ENCODE measurements around the gene ERBB4.

The ERBB4 gene

GRCh38 chr2:212360068-212360460 lies 178.5 kb downstream of the ERBB4 start:
- no peak for DNase-seq (ENCODE audit: low read depth)

GRCh38 chr2:212359425-212360067 lies 179.1 kb downstream of the ERBB4 start:
- DNase-seq (ENCODE audit: low read depth), result no peak

- no peak for DNase-seq (ENCODE audit: low read depth)
These were observed 181.0 kb downstream of the ERBB4 start for GRCh38 chr2:212357606-212358005.

- DNase-seq (ENCODE audit: low read depth), result no peak
These were observed 184.2 kb downstream of the ERBB4 start for GRCh38 chr2:212354382-212354781.

- no peak for DNase-seq (ENCODE audit: low read depth)
These were observed 190.1 kb downstream of the ERBB4 start for GRCh38 chr2:212348501-212348900.

- no peak for DNase-seq (ENCODE audit: low read depth)
These were observed 191.7 kb downstream of the ERBB4 start for GRCh38 chr2:212346865-212347264.

- DNase-seq (ENCODE audit: low read depth), result no peak
These were observed 192.6 kb downstream of the ERBB4 start for GRCh38 chr2:212345966-212346365.

GRCh38 chr2:212344131-212344530 lies 194.5 kb downstream of the ERBB4 start:
- no peak for DNase-seq (ENCODE audit: low read depth)

- no peak for DNase-seq (ENCODE audit: low read depth)
These were observed 195.4 kb downstream of the ERBB4 start for GRCh38 chr2:212343167-212343566.

- DNase-seq (ENCODE audit: low read depth), result no peak
These were observed 200.9 kb downstream of the ERBB4 start for GRCh38 chr2:212337486-212338343.

- no peak for DNase-seq (ENCODE audit: low read depth)
These were observed 201.6 kb downstream of the ERBB4 start for GRCh38 chr2:212337036-212337435.

GRCh38 chr2:212330263-212330662 lies 208.3 kb downstream of the ERBB4 start:
- no peak for DNase-seq (ENCODE audit: low read depth)

GRCh38 chr2:212328712-212329496 lies 209.7 kb downstream of the ERBB4 start:
- no peak for DNase-seq (ENCODE audit: low read depth)

GRCh38 chr2:212328136-212328535 lies 210.5 kb downstream of the ERBB4 start:
- DNase-seq (ENCODE audit: low read depth), result no peak

GRCh38 chr2:212327171-212327809 lies 211.3 kb downstream of the ERBB4 start:
- no peak for DNase-seq (ENCODE audit: low read depth)

GRCh38 chr2:212318636-212319035 lies 220.0 kb downstream of the ERBB4 start:
- no peak for DNase-seq (ENCODE audit: low read depth)

GRCh38 chr2:212314680-212315079 lies 223.9 kb downstream of the ERBB4 start:
- DNase-seq (ENCODE audit: low read depth), result no peak

GRCh38 chr2:212311807-212312404 lies 226.7 kb downstream of the ERBB4 start:
- no peak for DNase-seq (ENCODE audit: low read depth)

GRCh38 chr2:212299943-212300342 lies 238.7 kb downstream of the ERBB4 start:
- DNase-seq (ENCODE audit: low read depth), result no peak

GRCh38 chr2:212299333-212299732 lies 239.3 kb downstream of the ERBB4 start:
- no peak for DNase-seq (ENCODE audit: low read depth)

GRCh38 chr2:212295571-212295970 lies 243.0 kb downstream of the ERBB4 start:
- no peak for DNase-seq (ENCODE audit: low read depth)

GRCh38 chr2:212294816-212295215 lies 243.8 kb downstream of the ERBB4 start:
- DNase-seq (ENCODE audit: low read depth), result no peak
